ENCODE data around the gene NUDT5. TPM values are rescaled to one million over a fixed set of nuclear protein-coding genes. Genes with fewer than 3 reads are reported as not detected.

NUDT5 gene
- total RNA-seq, 1 experiment from 2014 or later: 119 TPM

DNA sequence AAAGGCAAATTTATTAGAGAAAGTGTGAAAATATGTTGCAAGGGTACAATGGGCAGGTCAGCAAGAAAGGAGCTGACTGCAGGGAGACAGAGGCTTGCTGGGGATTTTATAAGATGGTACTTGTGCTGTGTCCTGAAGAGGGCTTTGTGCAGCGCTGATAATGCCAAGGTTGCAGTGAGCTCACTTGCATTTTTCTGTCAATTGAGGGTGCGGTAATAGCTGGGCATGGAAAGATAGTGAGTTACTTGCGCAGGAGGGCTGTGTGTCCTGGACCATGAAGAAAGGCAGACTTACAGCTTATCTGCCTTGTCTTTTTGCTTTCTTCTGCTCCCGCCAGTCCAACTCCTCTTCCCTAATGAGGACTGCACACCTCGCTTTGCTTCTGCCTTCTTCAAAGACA lies 12.8 kb upstream of the NUDT5 start (continued):
- TF ChIP-seq, protein P1, sequence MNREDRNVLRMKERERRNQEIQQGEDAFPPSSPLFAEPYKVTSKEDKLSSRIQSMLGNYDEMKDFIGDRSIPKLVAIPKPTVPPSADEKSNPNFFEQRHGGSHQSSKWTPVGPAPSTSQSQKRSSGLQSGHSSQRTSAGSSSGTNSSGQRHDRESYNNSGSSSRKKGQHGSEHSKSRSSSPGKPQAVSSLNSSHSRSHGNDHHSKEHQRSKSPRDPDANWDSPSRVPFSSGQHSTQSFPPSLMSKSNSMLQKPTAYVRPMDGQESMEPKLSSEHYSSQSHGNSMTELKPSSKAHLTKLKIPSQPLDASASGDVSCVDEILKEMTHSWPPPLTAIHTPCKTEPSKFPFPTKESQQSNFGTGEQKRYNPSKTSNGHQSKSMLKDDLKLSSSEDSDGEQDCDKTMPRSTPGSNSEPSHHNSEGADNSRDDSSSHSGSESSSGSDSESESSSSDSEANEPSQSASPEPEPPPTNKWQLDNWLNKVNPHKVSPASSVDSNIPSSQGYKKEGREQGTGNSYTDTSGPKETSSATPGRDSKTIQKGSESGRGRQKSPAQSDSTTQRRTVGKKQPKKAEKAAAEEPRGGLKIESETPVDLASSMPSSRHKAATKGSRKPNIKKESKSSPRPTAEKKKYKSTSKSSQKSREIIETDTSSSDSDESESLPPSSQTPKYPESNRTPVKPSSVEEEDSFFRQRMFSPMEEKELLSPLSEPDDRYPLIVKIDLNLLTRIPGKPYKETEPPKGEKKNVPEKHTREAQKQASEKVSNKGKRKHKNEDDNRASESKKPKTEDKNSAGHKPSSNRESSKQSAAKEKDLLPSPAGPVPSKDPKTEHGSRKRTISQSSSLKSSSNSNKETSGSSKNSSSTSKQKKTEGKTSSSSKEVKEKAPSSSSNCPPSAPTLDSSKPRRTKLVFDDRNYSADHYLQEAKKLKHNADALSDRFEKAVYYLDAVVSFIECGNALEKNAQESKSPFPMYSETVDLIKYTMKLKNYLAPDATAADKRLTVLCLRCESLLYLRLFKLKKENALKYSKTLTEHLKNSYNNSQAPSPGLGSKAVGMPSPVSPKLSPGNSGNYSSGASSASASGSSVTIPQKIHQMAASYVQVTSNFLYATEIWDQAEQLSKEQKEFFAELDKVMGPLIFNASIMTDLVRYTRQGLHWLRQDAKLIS (CRISPR knock-in tag; IDR thresholded peaks at IDR 0.05; ENCODE audit: borderline replicate concordance): no peak
- TF ChIP-seq ESRRA (CRISPR knock-in tag; IDR thresholded peaks at IDR 0.05; ENCODE audit: borderline replicate concordance): no peak

DNA sequence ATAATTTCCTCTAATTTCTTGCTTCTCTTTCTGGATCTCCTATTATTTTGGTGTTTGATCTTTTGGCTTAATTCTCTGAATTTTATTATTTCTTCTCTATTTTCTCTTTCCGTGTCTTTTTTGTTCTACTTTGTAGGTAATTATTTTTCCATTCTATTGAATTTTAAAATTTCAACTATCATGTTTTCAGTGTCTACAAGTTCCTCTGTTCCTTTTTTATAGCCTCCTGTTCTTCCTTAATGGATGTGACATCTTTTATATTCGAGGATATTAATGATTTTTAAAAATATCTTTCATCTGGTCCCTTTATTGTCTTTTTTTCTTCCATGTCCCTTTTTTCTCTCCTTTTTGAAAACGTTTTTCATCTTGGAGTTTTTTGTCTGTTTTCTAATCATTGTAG lies 11.4 kb upstream of the NUDT5 start:
- no peak overlapping the region for H3K4me3 Mint-ChIP-seq
- H3K27me3 Mint-ChIP-seq (ENCODE audit: low read depth): no peaks in the 10 kb centered on the region
- H3K27ac Mint-ChIP-seq: no peak overlapping the region
- POLR2A ChIA-PET: no interaction called here
- no peak for DNase-seq (ENCODE audit: low spot score)
- H3K9me3 Mint-ChIP-seq: peaks cover 12% of the 10 kb centered on the region
- no peaks in the 10 kb centered on the region for H3K4me1 Mint-ChIP-seq
- ATAC-seq: no peak
- peaks cover 68% of the 10 kb centered on the region for H3K36me3 Mint-ChIP-seq
- CTCF ChIA-PET: no interaction called here
- TF ChIP-seq, protein P2, sequence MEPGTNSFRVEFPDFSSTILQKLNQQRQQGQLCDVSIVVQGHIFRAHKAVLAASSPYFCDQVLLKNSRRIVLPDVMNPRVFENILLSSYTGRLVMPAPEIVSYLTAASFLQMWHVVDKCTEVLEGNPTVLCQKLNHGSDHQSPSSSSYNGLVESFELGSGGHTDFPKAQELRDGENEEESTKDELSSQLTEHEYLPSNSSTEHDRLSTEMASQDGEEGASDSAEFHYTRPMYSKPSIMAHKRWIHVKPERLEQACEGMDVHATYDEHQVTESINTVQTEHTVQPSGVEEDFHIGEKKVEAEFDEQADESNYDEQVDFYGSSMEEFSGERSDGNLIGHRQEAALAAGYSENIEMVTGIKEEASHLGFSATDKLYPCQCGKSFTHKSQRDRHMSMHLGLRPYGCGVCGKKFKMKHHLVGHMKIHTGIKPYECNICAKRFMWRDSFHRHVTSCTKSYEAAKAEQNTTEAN (CRISPR knock-in tag; IDR thresholded peaks at IDR 0.05): no peak
- no peak for TF ChIP-seq JAZF1 (CRISPR knock-in tag; IDR thresholded peaks at IDR 0.05)
- TF ChIP-seq, protein P3, sequence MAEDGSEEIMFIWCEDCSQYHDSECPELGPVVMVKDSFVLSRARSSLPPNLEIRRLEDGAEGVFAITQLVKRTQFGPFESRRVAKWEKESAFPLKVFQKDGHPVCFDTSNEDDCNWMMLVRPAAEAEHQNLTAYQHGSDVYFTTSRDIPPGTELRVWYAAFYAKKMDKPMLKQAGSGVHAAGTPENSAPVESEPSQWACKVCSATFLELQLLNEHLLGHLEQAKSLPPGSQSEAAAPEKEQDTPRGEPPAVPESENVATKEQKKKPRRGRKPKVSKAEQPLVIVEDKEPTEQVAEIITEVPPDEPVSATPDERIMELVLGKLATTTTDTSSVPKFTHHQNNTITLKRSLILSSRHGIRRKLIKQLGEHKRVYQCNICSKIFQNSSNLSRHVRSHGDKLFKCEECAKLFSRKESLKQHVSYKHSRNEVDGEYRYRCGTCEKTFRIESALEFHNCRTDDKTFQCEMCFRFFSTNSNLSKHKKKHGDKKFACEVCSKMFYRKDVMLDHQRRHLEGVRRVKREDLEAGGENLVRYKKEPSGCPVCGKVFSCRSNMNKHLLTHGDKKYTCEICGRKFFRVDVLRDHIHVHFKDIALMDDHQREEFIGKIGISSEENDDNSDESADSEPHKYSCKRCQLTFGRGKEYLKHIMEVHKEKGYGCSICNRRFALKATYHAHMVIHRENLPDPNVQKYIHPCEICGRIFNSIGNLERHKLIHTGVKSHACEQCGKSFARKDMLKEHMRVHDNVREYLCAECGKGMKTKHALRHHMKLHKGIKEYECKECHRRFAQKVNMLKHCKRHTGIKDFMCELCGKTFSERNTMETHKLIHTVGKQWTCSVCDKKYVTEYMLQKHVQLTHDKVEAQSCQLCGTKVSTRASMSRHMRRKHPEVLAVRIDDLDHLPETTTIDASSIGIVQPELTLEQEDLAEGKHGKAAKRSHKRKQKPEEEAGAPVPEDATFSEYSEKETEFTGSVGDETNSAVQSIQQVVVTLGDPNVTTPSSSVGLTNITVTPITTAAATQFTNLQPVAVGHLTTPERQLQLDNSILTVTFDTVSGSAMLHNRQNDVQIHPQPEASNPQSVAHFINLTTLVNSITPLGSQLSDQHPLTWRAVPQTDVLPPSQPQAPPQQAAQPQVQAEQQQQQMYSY (CRISPR knock-in tag; IDR thresholded peaks at IDR 0.05): no peak
- TF ChIP-seq, protein P4, sequence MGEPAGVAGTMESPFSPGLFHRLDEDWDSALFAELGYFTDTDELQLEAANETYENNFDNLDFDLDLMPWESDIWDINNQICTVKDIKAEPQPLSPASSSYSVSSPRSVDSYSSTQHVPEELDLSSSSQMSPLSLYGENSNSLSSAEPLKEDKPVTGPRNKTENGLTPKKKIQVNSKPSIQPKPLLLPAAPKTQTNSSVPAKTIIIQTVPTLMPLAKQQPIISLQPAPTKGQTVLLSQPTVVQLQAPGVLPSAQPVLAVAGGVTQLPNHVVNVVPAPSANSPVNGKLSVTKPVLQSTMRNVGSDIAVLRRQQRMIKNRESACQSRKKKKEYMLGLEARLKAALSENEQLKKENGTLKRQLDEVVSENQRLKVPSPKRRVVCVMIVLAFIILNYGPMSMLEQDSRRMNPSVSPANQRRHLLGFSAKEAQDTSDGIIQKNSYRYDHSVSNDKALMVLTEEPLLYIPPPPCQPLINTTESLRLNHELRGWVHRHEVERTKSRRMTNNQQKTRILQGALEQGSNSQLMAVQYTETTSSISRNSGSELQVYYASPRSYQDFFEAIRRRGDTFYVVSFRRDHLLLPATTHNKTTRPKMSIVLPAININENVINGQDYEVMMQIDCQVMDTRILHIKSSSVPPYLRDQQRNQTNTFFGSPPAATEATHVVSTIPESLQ (CRISPR knock-in tag; IDR thresholded peaks at IDR 0.05): no peak
- no peak for TF ChIP-seq NFE2L1 (CRISPR knock-in tag; IDR thresholded peaks at IDR 0.05)
- TF ChIP-seq, protein P5, sequence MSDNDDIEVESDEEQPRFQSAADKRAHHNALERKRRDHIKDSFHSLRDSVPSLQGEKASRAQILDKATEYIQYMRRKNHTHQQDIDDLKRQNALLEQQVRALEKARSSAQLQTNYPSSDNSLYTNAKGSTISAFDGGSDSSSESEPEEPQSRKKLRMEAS (CRISPR knock-in tag; IDR thresholded peaks at IDR 0.05): no peak
- no peak for TF ChIP-seq NR1H2 (CRISPR knock-in tag; IDR thresholded peaks at IDR 0.05)
- TF ChIP-seq, protein P6, sequence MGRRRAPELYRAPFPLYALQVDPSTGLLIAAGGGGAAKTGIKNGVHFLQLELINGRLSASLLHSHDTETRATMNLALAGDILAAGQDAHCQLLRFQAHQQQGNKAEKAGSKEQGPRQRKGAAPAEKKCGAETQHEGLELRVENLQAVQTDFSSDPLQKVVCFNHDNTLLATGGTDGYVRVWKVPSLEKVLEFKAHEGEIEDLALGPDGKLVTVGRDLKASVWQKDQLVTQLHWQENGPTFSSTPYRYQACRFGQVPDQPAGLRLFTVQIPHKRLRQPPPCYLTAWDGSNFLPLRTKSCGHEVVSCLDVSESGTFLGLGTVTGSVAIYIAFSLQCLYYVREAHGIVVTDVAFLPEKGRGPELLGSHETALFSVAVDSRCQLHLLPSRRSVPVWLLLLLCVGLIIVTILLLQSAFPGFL (CRISPR knock-in tag; IDR thresholded peaks at IDR 0.05; ENCODE audit: borderline replicate concordance): no peak
- no peak for TF ChIP-seq OVOL2 (CRISPR knock-in tag; IDR thresholded peaks at IDR 0.05; ENCODE audit: borderline replicate concordance)
- TF ChIP-seq, protein P7, sequence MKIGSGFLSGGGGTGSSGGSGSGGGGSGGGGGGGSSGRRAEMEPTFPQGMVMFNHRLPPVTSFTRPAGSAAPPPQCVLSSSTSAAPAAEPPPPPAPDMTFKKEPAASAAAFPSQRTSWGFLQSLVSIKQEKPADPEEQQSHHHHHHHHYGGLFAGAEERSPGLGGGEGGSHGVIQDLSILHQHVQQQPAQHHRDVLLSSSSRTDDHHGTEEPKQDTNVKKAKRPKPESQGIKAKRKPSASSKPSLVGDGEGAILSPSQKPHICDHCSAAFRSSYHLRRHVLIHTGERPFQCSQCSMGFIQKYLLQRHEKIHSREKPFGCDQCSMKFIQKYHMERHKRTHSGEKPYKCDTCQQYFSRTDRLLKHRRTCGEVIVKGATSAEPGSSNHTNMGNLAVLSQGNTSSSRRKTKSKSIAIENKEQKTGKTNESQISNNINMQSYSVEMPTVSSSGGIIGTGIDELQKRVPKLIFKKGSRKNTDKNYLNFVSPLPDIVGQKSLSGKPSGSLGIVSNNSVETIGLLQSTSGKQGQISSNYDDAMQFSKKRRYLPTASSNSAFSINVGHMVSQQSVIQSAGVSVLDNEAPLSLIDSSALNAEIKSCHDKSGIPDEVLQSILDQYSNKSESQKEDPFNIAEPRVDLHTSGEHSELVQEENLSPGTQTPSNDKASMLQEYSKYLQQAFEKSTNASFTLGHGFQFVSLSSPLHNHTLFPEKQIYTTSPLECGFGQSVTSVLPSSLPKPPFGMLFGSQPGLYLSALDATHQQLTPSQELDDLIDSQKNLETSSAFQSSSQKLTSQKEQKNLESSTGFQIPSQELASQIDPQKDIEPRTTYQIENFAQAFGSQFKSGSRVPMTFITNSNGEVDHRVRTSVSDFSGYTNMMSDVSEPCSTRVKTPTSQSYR (CRISPR knock-in tag; IDR thresholded peaks at IDR 0.05): no peak
- TF ChIP-seq IRF2 (CRISPR knock-in tag; IDR thresholded peaks at IDR 0.05; ENCODE audit: borderline replicate concordance, low read depth): no peak
- TF ChIP-seq, protein P8, sequence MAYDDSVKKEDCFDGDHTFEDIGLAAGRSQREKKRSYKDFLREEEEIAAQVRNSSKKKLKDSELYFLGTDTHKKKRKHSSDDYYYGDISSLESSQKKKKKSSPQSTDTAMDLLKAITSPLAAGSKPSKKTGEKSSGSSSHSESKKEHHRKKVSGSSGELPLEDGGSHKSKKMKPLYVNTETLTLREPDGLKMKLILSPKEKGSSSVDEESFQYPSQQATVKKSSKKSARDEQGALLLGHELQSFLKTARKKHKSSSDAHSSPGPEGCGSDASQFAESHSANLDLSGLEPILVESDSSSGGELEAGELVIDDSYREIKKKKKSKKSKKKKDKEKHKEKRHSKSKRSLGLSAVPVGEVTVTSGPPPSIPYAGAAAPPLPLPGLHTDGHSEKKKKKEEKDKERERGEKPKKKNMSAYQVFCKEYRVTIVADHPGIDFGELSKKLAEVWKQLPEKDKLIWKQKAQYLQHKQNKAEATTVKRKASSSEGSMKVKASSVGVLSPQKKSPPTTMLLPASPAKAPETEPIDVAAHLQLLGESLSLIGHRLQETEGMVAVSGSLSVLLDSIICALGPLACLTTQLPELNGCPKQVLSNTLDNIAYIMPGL (CRISPR knock-in tag; IDR thresholded peaks at IDR 0.05): no peak
- TF ChIP-seq, protein P9, sequence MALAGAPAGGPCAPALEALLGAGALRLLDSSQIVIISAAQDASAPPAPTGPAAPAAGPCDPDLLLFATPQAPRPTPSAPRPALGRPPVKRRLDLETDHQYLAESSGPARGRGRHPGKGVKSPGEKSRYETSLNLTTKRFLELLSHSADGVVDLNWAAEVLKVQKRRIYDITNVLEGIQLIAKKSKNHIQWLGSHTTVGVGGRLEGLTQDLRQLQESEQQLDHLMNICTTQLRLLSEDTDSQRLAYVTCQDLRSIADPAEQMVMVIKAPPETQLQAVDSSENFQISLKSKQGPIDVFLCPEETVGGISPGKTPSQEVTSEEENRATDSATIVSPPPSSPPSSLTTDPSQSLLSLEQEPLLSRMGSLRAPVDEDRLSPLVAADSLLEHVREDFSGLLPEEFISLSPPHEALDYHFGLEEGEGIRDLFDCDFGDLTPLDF (CRISPR knock-in tag; IDR thresholded peaks at IDR 0.05): no peak
- no peak for TF ChIP-seq TEAD4 (CRISPR knock-in tag; IDR thresholded peaks at IDR 0.05)
- TF ChIP-seq KAT7 (CRISPR knock-in tag; IDR thresholded peaks at IDR 0.05; ENCODE audit: borderline replicate concordance): no peak
- TF ChIP-seq ZNF416 (CRISPR knock-in tag; IDR thresholded peaks at IDR 0.05): no peak
- TF ChIP-seq ESRRA (CRISPR knock-in tag; IDR thresholded peaks at IDR 0.05; ENCODE audit: borderline replicate concordance): no peak
